ENCODE data around the gene TRERF1. TPM values are rescaled to one million over a fixed set of nuclear protein-coding genes. Genes with fewer than 3 reads are reported as not detected.

The TRERF1 gene
- total RNA-seq, 1 donor from 2014 or later = 20.6 TPM

DNA sequence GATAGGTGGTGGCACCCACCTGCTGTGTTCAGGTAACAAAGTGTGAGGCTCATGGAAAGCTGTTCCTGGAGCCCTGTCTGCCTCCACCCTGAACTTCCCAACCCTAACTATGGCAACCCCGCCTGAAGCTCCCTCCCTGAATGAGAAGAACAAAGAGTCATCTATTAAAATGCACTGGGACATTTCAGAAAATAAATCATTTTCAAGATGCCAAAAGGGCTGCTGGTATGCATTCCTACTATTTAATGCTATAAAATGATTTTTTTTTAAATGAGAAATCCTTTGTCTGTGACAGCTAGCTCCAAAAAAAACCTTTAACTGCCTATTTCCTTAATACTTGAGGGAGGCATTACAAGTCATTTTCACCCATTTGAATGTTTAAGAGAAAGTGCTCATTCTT, 149.7 kb downstream of the TRERF1 start:
- intact Hi-C loops (cut with DNase I) = no loop called here
- no peak overlapping the region for H3K27ac ChIP-seq
- peaks cover 31% of the 10 kb centered on the region for H3K4me1 ChIP-seq
- no peak overlapping the region for H3K4me3 ChIP-seq
- no peaks in the 10 kb centered on the region for H3K27me3 ChIP-seq
- TF ChIP-seq POLR2AphosphoS5 (IDR thresholded peaks at IDR 0.05; ENCODE audit: insufficient read depth in 1 of 2, low read depth in 1 of 2) (no peak), POLR2A (IDR thresholded peaks at IDR 0.05) (no peak)
- TF ChIP-seq, protein P1, sequence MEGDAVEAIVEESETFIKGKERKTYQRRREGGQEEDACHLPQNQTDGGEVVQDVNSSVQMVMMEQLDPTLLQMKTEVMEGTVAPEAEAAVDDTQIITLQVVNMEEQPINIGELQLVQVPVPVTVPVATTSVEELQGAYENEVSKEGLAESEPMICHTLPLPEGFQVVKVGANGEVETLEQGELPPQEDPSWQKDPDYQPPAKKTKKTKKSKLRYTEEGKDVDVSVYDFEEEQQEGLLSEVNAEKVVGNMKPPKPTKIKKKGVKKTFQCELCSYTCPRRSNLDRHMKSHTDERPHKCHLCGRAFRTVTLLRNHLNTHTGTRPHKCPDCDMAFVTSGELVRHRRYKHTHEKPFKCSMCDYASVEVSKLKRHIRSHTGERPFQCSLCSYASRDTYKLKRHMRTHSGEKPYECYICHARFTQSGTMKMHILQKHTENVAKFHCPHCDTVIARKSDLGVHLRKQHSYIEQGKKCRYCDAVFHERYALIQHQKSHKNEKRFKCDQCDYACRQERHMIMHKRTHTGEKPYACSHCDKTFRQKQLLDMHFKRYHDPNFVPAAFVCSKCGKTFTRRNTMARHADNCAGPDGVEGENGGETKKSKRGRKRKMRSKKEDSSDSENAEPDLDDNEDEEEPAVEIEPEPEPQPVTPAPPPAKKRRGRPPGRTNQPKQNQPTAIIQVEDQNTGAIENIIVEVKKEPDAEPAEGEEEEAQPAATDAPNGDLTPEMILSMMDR (IDR thresholded peaks at IDR 0.05) = no peak
- H3K9me3 ChIP-seq = no peaks in the 10 kb centered on the region
- DNase-seq (ENCODE audit: extremely low spot score in 2 of 2) = no peak
- no peaks in the 10 kb centered on the region for H3K36me3 ChIP-seq

DNA sequence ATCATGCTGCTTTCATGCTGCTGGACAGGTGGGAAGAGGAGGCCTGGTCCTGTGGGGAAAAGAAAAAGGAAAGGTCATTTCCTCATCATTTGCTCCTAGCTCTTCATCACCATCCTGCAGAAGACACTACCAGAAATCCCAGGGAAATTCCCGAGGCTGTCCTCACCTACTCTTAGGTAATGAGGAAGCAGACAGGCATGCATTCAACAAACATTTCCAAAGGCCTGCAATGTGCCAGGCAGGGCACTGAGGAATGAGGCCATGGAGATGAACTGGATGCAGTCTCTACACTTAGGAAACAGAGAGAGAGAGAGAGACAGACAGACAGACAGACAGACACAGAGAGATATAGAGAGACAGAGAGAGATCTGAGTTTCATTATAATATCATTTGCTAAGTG, 151.0 kb downstream of the TRERF1 start:
- TF ChIP-seq POLR2AphosphoS5 (IDR thresholded peaks at IDR 0.05; ENCODE audit: insufficient read depth in 1 of 2, low read depth in 1 of 2) = no peak
- TF ChIP-seq, protein P1 (IDR thresholded peaks at IDR 0.05) = no peak
- DNase-seq (ENCODE audit: extremely low spot score in 2 of 2) = no peak
- no peak overlapping the region for H3K4me3 ChIP-seq

DNA sequence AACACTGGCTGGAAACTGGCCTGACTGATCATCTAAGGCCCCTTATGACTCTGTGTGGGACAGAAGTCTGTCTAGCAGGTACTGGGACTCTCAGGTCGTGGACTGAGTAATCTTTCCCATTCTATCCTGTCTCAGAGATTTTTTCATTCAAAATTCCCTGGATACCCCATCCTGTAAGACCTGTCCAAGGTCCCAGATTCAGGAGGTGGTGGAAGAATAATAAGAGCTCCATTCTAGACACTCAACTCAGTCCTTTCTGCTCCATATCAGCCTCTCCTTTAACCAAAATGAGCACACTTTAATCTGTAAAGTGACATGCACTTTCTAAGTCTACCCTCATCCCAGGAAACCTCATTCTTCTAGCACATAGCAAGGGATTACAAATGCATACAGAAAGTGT, 151.5 kb downstream of the TRERF1 start:
- no peak overlapping the region for H3K4me3 ChIP-seq
- no peaks in the 10 kb centered on the region for H3K27me3 ChIP-seq
- intact Hi-C loops (cut with DNase I) = no loop called here
- no peak overlapping the region for H3K27ac ChIP-seq
- no peaks in the 10 kb centered on the region for H3K9me3 ChIP-seq
- no peak for DNase-seq (ENCODE audit: extremely low spot score in 2 of 2)
- TF ChIP-seq POLR2AphosphoS5 (IDR thresholded peaks at IDR 0.05; ENCODE audit: insufficient read depth in 1 of 2, low read depth in 1 of 2) (no peak), POLR2A (IDR thresholded peaks at IDR 0.05) (no peak)
- TF ChIP-seq, protein P1 (IDR thresholded peaks at IDR 0.05) = no peak
- H3K36me3 ChIP-seq = no peaks in the 10 kb centered on the region
- H3K4me1 ChIP-seq = peaks cover 31% of the 10 kb centered on the region

More for the DNA sequence above, 151.0 kb downstream of the TRERF1 start:
- Histone ChIP-seq H3K27me3 (no peaks in the 10 kb centered on the region), H3K4me1 (peaks cover 31% of the 10 kb centered on the region), H3K36me3 (no peaks in the 10 kb centered on the region), H3K9me3 (no peaks in the 10 kb centered on the region), H3K27ac (no peak overlapping the region)
- intact Hi-C loops (cut with DNase I) = no loop called here

DNA sequence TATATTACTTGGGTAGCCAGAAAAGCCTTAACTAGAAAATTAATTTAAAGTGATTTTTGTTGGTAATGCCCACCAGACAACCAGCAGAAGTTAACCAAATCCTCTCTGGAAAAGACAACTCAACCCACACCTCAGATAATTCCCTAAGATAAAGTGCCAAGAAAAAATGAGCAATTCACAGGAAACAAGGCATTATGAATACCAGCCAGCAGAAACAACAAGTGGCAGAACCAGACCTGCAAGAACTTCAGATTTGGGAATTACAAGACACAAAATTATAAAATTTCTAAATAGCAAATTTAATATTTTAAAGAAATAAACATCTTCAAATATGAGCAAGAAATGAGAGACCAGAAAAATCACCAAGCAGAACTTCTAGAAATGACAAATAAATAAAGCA, 154.1 kb downstream of the TRERF1 start:
- no peaks in the 10 kb centered on the region for H3K9me3 ChIP-seq
- intact Hi-C loops (cut with DNase I) = no loop called here
- no peaks in the 10 kb centered on the region for H3K36me3 ChIP-seq
- no peak for DNase-seq (ENCODE audit: extremely low spot score in 2 of 2)
- no peaks in the 10 kb centered on the region for H3K27me3 ChIP-seq
- no peak overlapping the region for H3K27ac ChIP-seq
- no peak overlapping the region for H3K4me3 ChIP-seq
- H3K4me1 ChIP-seq = peaks cover 38% of the 10 kb centered on the region
- TF ChIP-seq, protein P1 (IDR thresholded peaks at IDR 0.05) = no peak
- TF ChIP-seq POLR2AphosphoS5 (IDR thresholded peaks at IDR 0.05; ENCODE audit: insufficient read depth in 1 of 2, low read depth in 1 of 2) (no peak), POLR2A (IDR thresholded peaks at IDR 0.05) (no peak)

DNA sequence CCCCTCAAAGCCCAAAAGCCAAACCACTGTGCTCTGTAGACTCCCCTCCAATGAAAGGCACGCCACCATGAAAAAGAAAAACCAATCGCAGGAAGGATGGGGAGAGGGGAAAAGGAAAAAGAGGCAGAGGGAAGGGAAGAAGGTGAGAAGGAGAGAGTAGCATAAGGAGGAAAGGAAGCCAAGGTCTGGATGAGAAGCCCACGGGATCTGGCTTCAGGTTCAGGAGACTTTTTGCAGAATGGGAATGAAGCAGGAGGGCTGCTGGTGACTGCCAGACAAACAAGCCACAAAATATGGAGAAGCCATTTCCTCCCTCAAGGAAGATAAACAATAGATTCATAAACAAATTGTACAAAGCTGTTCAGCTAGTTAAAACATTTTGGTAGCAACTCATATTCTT, 155.1 kb downstream of the TRERF1 start:
- H3K4me1 ChIP-seq = peaks cover 35% of the 10 kb centered on the region
- no peak for DNase-seq (ENCODE audit: extremely low spot score in 2 of 2)

More for the DNA sequence above, 155.1 kb downstream of the TRERF1 start:
- H3K27ac ChIP-seq = no peak overlapping the region
- TF ChIP-seq, protein P1 (IDR thresholded peaks at IDR 0.05) = no peak
- TF ChIP-seq POLR2AphosphoS5 (IDR thresholded peaks at IDR 0.05; ENCODE audit: insufficient read depth in 1 of 2, low read depth in 1 of 2) (no peak), POLR2A (IDR thresholded peaks at IDR 0.05) (no peak)
- no peaks in the 10 kb centered on the region for H3K36me3 ChIP-seq
- H3K4me3 ChIP-seq = no peak overlapping the region
- intact Hi-C loops (cut with DNase I) = no loop called here
- no peaks in the 10 kb centered on the region for H3K27me3 ChIP-seq
- H3K9me3 ChIP-seq = no peaks in the 10 kb centered on the region
